Adrenal gland (tissue), 12 donors: ENCODE results near the gene PLEKHD1. TPM values are rescaled to one million over a fixed set of nuclear protein-coding genes. Genes with fewer than 3 reads are reported as not detected.

Experiments used
- DNase-seq, 7 donors: peaks; one replicate each; pipeline ENCODE4 v3.0.0-alpha.2; 2019 to 2020
- H3K27ac ChIP-seq, 5 donors: fragments of 200-600 bp; sonication (generic) in 4 of 5; 1 replicate in 3 of 5; 2 replicates in 2 of 5; pipeline versions ENCODE4 v1.5.1 to v1.8.0; 2016 to 2020; ENCODE audit warnings: mild to moderate bottlenecking in 1 of 5
- H3K27me3 ChIP-seq: fragments of 200-600 bp; 2 replicates; pipeline ENCODE4 v1.8.0; 2021
- H3K36me3 ChIP-seq, 2 donors: fragments of 200-600 bp; replicated peaks in 1 of 2; 1 replicate in 1 of 2; 2 replicates in 1 of 2; pipeline versions ENCODE4 v1.5.1 to v1.8.0; 2018 to 2022
- H3K4me1 ChIP-seq, 2 donors: fragments of 200-600 bp; replicated peaks in 1 of 2; 1 replicate in 1 of 2; 2 replicates in 1 of 2; pipeline versions ENCODE4 v1.5.1 to v1.8.0; 2018 to 2021
- H3K4me3 ChIP-seq, 4 donors: fragments of 200-600 bp; sonication (generic) in 3 of 4; one replicate each; pipeline ENCODE4 v1.5.1; 2016 to 2018
- H3K9me3 ChIP-seq, 3 donors: fragments of 200-600 bp; sonication (generic) in 1 of 3; replicated peaks in 1 of 3; 1 replicate in 2 of 3; 2 replicates in 1 of 3; pipeline versions ENCODE4 v1.5.1 to v1.8.0; 2016 to 2021
- CTCF ChIP-seq, 6 experiments: fragments of 450-650 bp in 4 of 6; fragments of 200-600 bp in 2 of 6; sonication (generic) in 1 of 6; IDR thresholded peaks; 1 replicate in 5 of 6; 2 replicates in 1 of 6; pipeline versions ENCODE4 v1.5.1 to v1.8.0; 2016 to 2021; ENCODE audit warnings: antibody characterized with exemption in 6 of 6, mild to moderate bottlenecking in 2 of 6, moderate library complexity in 1 of 6
- POLR2A ChIP-seq, 2 donors: fragments of 450-650 bp; IDR thresholded peaks; one replicate each; pipeline ENCODE4 v1.6.1; 2017; ENCODE audit warnings: antibody characterized with exemption in 2 of 2, mild to moderate bottlenecking in 2 of 2, moderate library complexity in 1 of 2
- WGBS, 4 donors: extraction: QIAGEN DNeasy Blood & Tissue Kit in 2 of 4; methylation state at CpG; one replicate each; pipeline versions ENCODE4 v1.1.5 to v1.1.7; 2013 to 2017; 5-methylcytosine and 5-hydroxymethylcytosine counted together
- intact Hi-C, 2 donors: fragments of 100-400 bp; cut with DNase I; formaldehyde crosslinking; loops; one replicate each; pipeline versions ENCODE4 v1.14.1 to v1.15.0; 2022 to 2023
- polyA plus RNA-seq, 3 donors: library from polyadenylated mRNA; stranded (reverse); fragments of 200-250 nt in 2 of 3; fragments of 350-450 nt in 1 of 3; fragmentation: Illumina TruSeq in 1 of 3; extraction: RNeasy Lipid Tissue Mini Kit (QIAGEN cat#74804) in 1 of 3; gene quantifications; one replicate each; pipeline ENCODE4 v1.2.3, GENCODE V29; 2013 to 2014
- total RNA-seq, 9 donors: library from RNA; depleted of rRNA in 4 of 9; stranded (reverse); fragments of >200 nt in 4 of 9; fragments of 120-200 nt in 1 of 9; fragmentation: NEBNext Ultra II Directional in 1 of 9; extraction: Animal tissue kit (Norgen Biotek cat#: 25700) in 1 of 9; gene quantifications; one replicate each; pipeline versions ENCODE4 v1.1.0 to v1.2.4, GENCODE V29; 2013 to 2023
- donor health status: healthy with polysubstance abuse.
- donor health status: Bipolar disorder and iron deficiency.
- donor health status: DM: yes; HTN: yes; CAD: no.
- donor health status: DM: no; HTN: no; CAD: no.
- donor health status: DM: no; HTN: no; CAD: no.
- donor health status: DM: yes; HTN: yes; CAD: no.

Gene PLEKHD1
- total and polyA plus RNA-seq, 12 donors, result 0.04 to 0.25 (median 0.14) TPM; not detected in 3

DNA sequence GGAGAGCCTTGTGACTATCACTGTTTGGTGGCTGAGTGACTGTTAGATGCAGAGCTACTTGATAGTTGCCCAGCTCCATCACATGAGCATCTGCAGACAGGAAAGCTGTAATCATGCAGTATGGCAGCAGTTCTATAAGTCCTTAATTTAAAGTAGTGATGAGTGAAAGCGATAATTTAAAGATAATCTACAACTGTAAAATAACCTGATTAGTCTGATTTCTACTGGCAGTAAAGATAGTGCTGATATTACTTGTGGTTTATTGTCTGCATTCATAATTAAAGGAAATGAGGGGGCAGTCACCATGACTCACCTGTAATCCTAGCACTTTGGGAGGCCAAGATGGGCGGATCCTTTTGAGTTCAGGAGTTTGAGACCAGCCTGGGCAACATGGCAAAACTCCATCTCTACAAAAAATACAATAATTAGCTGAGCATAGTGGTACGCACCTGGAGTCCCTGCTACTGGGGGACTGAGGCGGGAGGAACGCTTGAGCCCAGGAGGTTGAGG, 41.2 kb upstream of the PLEKHD1 start:
- DNase-seq, result no peak

DNA sequence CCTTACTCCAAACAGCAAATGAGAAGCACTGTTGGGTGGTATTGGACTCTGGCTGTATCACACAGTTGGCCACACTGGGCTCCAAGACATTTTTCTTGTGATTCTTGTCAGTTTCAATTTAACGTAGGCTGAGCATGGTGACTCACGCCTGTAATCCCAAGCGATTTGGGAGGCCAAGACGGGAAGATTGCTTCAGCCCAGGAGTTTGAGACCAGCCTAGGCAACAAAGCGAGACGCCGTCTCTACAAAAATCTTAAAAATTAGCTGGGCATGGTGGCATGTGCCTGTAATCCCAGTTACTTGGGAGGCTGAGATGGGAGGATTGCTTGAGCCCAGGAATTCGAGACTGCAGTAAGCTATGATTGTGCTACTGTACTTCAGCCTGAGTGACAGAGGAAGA, 35.3 kb upstream of the PLEKHD1 start:
- Histone ChIP-seq H3K27me3 (no peaks in the 10 kb centered on the region), H3K27ac (no peak overlapping the region), H3K4me3 (no peak overlapping the region), H3K36me3 (no peaks in the 10 kb centered on the region), H3K4me1 (no peaks in the 10 kb centered on the region), H3K9me3 (no peaks in the 10 kb centered on the region)
- WGBS, 4 donors, result 94 to 97% (median 95%) methylated on average over 8 of the region's 8 CpGs
- intact Hi-C loops, result no loop called here
- no peak for DNase-seq
- no peak for TF ChIP-seq CTCF (IDR thresholded peaks at IDR 0.05)
- no peak for TF ChIP-seq POLR2A (IDR thresholded peaks at IDR 0.05)

More for the DNA sequence above, 41.2 kb upstream of the PLEKHD1 start:
- Histone ChIP-seq H3K36me3 (peaks cover 0 to 8% of the 10 kb centered on the region in 2 donors), H3K4me3 (no peak overlapping the region), H3K4me1 (no peaks in the 10 kb centered on the region), H3K27me3 (no peaks in the 10 kb centered on the region), H3K27ac (no peak overlapping the region), H3K9me3 (no peaks in the 10 kb centered on the region)
- intact Hi-C loops, result no loop called here
- WGBS, 4 donors, result 93 to 100% (median 97%) methylated on average over 5 of the region's 5 CpGs
- no peak for TF ChIP-seq POLR2A (IDR thresholded peaks at IDR 0.05)
- TF ChIP-seq CTCF (IDR thresholded peaks at IDR 0.05), result no peak

DNA sequence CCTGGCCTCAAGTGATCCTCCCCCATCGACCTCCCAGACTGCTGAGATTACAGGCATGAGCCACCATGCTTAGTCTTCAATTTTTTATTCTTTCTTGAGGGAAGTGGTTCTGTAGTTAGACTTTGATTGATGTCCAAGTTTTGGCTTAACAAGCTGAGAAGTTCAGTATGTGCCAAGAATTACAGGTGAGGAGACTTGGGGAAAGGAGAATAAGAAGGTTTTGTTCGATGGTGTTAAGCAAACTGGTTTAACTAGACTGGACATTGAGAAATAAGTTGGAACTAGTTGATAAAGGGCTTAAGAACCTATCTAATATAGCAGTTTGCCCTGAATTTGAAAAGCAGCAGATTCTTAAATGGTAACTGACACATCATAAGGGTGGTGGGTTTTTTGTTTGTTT, 32.6 kb upstream of the PLEKHD1 start:
- Histone ChIP-seq H3K4me1 (no peaks in the 10 kb centered on the region), H3K9me3 (no peaks in the 10 kb centered on the region), H3K27ac (no peak overlapping the region), H3K36me3 (peaks cover 0 to 18% of the 10 kb centered on the region in 2 donors), H3K4me3 (no peak overlapping the region), H3K27me3 (no peaks in the 10 kb centered on the region)
- DNase-seq, result no peak
- WGBS, 4 donors, result 94 to 97% (median 95%) methylated on average over 2 of the region's 2 CpGs
- intact Hi-C loops, result no loop called here
- no peak for TF ChIP-seq POLR2A (IDR thresholded peaks at IDR 0.05)
- no peak for TF ChIP-seq CTCF (IDR thresholded peaks at IDR 0.05)

- DNase-seq, result peak in 2 of 7 donors; percentile 11 to 19
- Histone ChIP-seq H3K9me3 (no peaks in the 10 kb centered on the region), H3K36me3 (peaks cover 0 to 33% of the 10 kb centered on the region in 2 donors), H3K27ac (no peak overlapping the region), H3K27me3 (no peaks in the 10 kb centered on the region), H3K4me1 (peaks cover 0 to 3% of the 10 kb centered on the region in 2 donors), H3K4me3 (no peak overlapping the region)
- intact Hi-C loops, result loop anchor here in 1 of 2 donors (5.0 kb wide), 1 partner anchor 61 kb away; the partner anchor contains the start of genes ERH and SLC39A9
- 66 to 71% (median 69%) methylated on average over 10 to 11 of the region's 11 CpGs for WGBS, 4 donors
- no peak for TF ChIP-seq CTCF (IDR thresholded peaks at IDR 0.05)
- no peak for TF ChIP-seq POLR2A (IDR thresholded peaks at IDR 0.05)
These were observed 26.2 kb upstream of the PLEKHD1 start for GRCh38 chr14:69458350-69458749.
